Measurements from ENCODE around the gene PACRG.

The PACRG gene

GRCh38 chr6:162864911-162865310 is 137.1 kb downstream of the PACRG start:
- DNase-seq (ENCODE audit: low spot score), result no peak

DNA sequence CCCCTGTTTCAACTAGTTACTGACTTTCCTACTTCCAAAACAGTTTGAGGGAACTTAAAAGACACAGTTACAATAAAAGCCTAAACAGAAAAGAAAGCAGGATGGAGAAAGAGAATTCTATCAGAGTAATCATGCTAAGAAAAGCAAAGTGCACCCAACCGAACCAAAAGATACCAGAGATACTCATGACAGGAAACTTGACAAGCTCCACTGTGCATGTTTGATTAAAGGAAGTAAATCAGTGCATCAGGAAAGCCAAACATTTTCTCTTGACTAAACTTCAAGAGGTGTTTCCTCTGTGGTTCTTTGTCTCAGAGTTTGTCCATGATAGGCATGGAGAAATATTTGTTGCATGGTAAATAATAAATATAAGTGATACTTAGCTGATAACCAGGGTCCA is 138.9 kb downstream of the PACRG start:
- DNase-seq (ENCODE audit: low spot score), result no peak

DNA sequence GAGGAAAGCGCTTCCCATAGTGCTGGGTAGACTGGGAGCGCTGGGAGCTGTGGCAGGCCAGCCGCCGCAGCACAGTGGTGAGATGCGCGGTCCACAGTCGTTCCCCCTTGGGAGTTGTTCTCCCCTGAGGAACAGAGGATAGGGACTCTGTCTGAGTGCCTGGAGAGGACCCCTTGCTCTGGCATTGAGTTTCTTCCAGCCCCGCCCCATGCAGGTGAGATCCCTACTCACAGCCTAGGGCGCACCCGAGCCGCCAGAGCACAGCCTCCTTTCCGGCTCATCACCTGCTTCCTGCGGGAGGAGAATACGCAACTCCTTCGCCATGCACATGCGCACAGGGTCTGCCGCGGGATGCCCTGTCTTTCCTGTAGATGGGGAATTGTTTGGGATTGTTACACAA is 140.6 kb downstream of the PACRG start:
- DNase-seq (ENCODE audit: low spot score), result no peak

DNA sequence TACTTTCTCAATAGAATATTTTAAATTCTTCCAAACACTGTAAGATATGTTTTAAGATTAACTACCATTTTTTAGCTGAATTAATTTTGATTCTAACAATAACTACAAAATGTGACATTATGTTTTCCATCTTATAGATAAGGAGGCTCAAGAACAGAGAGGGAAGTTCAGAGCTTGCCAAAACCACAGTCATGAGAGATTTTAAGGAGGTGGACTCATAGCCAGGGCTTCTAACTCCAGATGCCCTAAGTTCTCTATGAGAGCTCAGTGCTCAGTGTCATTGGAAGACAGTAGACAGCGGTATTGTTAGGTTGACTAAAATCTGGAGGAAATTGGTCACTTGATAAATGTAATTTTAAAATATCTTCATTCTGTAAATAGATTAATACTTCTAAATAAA is 144.2 kb downstream of the PACRG start:
- no peak for DNase-seq (ENCODE audit: low spot score)

GRCh38 chr6:162873537-162873936 is 145.8 kb downstream of the PACRG start:
- no peak for DNase-seq (ENCODE audit: low spot score)

DNA sequence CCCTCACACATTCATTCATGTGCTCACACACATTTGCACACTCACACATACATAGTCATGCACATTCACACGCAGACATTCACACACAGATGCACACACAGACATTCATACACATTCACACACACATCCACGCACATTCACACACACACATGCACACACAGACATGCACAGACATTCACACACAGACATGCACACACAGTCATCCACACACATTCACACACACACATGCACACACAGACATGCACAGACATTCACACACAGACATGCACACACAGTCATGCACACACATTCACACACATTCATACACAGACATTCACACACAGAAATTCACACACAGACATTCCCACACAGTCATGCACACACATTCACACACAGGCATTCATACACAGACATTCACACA is 147.3 kb downstream of the PACRG start:
- DNase-seq (ENCODE audit: low spot score), result no peak

GRCh38 chr6:162882801-162883481 is 155.2 kb downstream of the PACRG start:
- DNase-seq (ENCODE audit: low spot score), result no peak

- DNase-seq (ENCODE audit: low spot score), result no peak
These were observed 160.4 kb downstream of the PACRG start for GRCh38 chr6:162887981-162888689.

- no peak for DNase-seq (ENCODE audit: low spot score)
These were observed 161.5 kb downstream of the PACRG start for GRCh38 chr6:162889303-162889702.

GRCh38 chr6:162898011-162898410 is 170.2 kb downstream of the PACRG start:
- DNase-seq (ENCODE audit: low spot score), result no peak

GRCh38 chr6:162899148-162899547 is 171.4 kb downstream of the PACRG start:
- no peak for DNase-seq (ENCODE audit: low spot score)

DNA sequence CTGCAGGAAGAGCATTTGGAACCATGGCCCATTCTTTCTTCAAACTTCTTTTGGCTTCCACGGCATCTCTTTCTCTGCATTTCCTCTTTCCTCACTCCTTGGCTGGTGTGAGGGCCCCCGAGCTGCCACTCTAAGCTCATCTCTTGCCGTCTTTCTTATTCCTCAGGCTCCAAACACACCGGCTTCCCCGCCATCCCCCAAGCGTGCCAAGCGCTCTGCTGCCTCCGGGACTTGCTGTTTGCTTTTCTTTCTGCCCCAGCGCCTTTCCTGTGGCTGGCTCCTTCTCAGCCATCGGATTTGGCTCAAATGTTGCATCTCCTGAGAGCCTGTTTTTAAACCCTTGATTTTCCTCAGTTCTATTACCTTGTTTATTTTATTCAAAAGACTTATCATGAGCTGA is 172.7 kb downstream of the PACRG start:
- no peak for DNase-seq (ENCODE audit: low spot score)

- no peak for DNase-seq (ENCODE audit: low spot score)
These were observed 176.4 kb downstream of the PACRG start for GRCh38 chr6:162904069-162904663.

- no peak for DNase-seq (ENCODE audit: low spot score)
These were observed 178.7 kb downstream of the PACRG start for GRCh38 chr6:162906479-162906878.

- no peak for DNase-seq (ENCODE audit: low spot score)
These were observed 180.2 kb downstream of the PACRG start for GRCh38 chr6:162907876-162908481.

DNA sequence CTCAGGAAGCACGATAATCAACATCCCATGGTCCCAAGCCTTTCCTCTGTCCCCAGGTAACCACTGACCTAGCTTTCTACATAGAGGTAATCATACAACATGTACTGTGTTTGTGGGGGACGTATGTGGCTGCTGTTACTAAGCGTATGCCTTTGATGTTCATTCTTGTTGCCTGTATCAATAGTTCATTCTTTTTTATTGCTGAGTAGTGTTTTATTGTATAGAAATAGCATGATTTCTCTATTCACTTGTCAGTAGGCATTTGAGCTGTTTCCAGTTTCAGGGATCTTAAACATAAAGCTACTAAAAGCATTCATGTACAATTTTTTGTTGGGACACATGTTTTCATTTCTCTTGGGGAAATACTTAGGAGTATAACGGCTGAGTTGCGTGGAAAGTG is 185.4 kb downstream of the PACRG start:
- no peak for DNase-seq (ENCODE audit: low spot score)

GRCh38 chr6:162917506-162917905 is 189.7 kb downstream of the PACRG start:
- DNase-seq (ENCODE audit: low spot score), result no peak

DNA sequence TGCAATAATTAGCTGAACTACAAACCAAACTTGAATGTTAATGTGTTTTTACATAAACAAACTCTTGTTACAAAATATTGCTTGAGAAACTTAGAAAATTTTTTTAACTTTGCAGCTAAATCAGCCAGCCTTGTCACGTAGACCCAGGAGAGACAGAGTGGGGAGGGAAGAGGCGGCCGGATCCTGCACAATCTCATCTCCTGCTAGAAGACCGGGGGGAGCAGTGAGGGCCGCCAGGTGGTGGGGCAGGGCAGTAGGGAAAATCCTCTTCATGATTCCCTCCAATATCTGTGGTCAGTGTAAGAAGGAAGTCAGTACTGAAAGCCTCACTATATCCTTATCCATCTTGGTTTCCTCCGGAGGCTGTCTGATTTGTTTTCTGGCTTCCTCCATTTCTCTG is 193.3 kb downstream of the PACRG start:
- no peak for DNase-seq (ENCODE audit: low spot score)

DNA sequence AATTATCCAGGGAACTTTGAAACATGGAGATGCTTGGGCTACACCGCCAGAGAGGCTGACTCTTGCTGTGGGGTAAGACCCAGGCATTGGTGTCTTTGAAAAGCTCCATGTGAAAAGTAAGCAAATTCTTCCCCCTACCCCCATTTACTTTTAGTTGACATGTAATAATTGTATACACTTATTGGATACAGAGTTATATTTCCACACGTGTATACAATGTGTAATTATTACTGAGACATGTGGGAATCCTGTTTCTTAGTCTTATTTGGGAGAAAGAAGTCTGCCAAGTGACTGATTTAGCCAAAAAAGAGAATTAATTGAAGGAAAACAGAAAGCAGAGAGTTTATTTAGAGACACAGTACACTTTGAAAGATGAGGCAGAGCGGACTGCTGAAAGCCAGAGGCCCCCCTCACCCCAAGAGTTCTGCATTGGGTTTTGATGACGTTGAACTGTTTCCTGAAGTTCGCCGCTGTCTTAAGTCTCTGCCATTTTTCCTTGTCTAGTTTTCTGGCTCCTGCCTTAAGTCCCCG is 193.8 kb downstream of the PACRG start:
- no peak for DNase-seq (ENCODE audit: low spot score)

DNA sequence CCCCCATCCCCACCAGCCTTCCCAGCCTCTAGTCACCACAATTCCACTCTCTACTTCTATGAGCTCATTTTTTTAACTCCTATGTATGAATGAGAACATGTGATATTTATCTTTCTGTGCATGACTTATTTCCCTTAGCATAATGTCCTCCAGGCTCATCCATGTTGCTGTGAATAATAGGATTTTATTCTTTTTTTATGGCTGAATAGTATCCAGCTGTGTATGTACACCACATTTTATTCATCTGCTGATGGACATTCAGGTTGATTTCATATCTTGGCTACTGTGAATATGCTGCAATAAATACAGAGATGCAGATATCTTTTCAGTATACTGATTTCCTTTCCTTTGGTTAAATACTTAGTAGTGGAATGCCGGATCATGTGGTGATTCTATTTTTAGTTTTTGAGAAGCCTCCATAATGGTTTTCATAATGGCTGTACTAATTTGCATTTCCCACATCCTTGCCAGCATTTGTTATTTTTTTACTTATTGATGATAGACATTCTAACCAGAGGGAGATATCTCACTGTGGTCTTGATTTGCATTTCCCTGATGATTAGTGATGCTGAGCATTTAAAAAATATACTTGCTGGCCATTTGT is 194.9 kb downstream of the PACRG start:
- DNase-seq (ENCODE audit: low spot score), result no peak

- DNase-seq (ENCODE audit: low spot score), result no peak
These were observed 207.1 kb downstream of the PACRG start for GRCh38 chr6:162934844-162935243.

DNA sequence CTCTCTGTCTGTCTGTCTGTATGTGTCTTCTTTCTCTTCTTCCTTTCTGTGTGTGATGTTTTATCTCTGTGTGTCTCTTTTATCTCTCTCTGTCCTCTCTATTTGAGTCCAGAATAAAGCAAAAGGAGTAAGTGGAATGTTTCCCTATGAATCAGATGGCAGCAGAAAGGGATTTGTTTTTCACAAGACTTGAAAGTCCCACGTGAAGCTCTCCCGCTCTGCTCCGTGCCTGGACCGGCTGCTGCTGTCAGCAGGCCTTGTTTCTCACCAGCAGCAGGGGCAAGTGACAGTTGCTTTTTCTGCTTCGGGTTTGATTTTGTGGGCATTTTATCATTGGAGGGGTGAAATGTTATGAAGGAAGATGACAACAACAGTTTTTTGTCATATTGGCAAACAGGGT is 212.7 kb downstream of the PACRG start:
- DNase-seq (ENCODE audit: low spot score), result no peak
